GM12878 (cell line): ENCODE results near the gene TDP2. TPM values are rescaled to one million over a fixed set of nuclear protein-coding genes. Genes with fewer than 3 reads are reported as not detected.

ENCODE experiments used
- ATAC-seq: fragments of 200-7000 bp; cut with Tn5 transposase; 3 replicates; pipeline ENCODE4 v1.9.1; 2020; ENCODE audit warnings: mild to moderate bottlenecking, moderate library complexity
- BruUV-seq: library from RNA; stranded (reverse); fragments of 400-500 nt; replicated peaks from 2 replicates; lab custom pipeline; 2021; lab: Mats Ljungman, UMichigan
- CTCF ChIA-PET: fragments of 300-600 bp; sonication (Branson Sonifier 250); formaldehyde crosslinking; extraction: SDS; loops from one replicate; lab custom pipeline; 2021; ENCODE audit warnings: inconsistent platforms; lab: Yijun Ruan, JAX
- POLR2A ChIA-PET: fragments of 350-600 bp; formaldehyde crosslinking; extraction: SDS; loops from one replicate; lab custom pipeline; 2021; ENCODE audit warnings: inconsistent platforms; lab: Charles Lee
- RAD21 ChIA-PET: fragments of 300-600 bp; sonication (Branson Sonifier 250); formaldehyde crosslinking; loops from one replicate; lab custom pipeline; 2023; ENCODE audit warnings: antibody characterized with exemption; ENCODE audit not compliant: unreplicated experiment; lab: Charles Lee
- SMC1A ChIA-PET: fragments of 300-600 bp; sonication (Branson Sonifier 250); formaldehyde crosslinking; loops from one replicate; lab custom pipeline; 2023; ENCODE audit not compliant: unreplicated experiment, uncharacterized antibody; lab: Charles Lee
- DNase-seq: peaks from one replicate; pipeline ENCODE4 v3.0.0-alpha.2; 2011; ENCODE audit warnings: low read depth, low spot score
- FAIRE-seq: peaks from 3 replicates; lab custom pipeline; 2011; peaks lifted over from hg19 to GRCh38; lab: Jason Lieb, UNC
- H2AFZ ChIP-seq: 2 replicates; pipeline ENCODE4 v1.6.0; 2011; ENCODE audit warnings: low read depth, low read length, control low read depth; ENCODE audit not compliant: control insufficient read depth
- H3K27ac ChIP-seq: 2 replicates; pipeline ENCODE4 v1.5.1; 2011; ENCODE audit warnings: control low read depth; ENCODE audit not compliant: control insufficient read depth, insufficient read depth
- H3K27me3 ChIP-seq, 2 experiments: replicated peaks in 1 of 2; 2 replicates each; pipeline versions ENCODE4 v1.6.0 to v1.6.1; 2011; ENCODE audit warnings: low read length in 1 of 2; ENCODE audit not compliant: control insufficient read depth in 2 of 2, insufficient read depth in 2 of 2
- H3K36me3 ChIP-seq, 2 experiments: 2 replicates each; pipeline ENCODE4 v1.5.1; 2011; ENCODE audit warnings: low read length in 1 of 2; ENCODE audit not compliant: control insufficient read depth in 2 of 2, insufficient read depth in 2 of 2
- H3K4me1 ChIP-seq: 2 replicates; pipeline ENCODE4 v1.6.1; 2011; ENCODE audit warnings: mild to moderate bottlenecking, low read length, moderate library complexity, mixed read lengths; ENCODE audit not compliant: control insufficient read depth, insufficient read depth
- H3K4me2 ChIP-seq: 2 replicates; pipeline ENCODE4 v1.6.0; 2011; ENCODE audit warnings: control low read depth; ENCODE audit not compliant: control insufficient read depth, insufficient read depth
- H3K4me3 ChIP-seq: fragments of 200-600 bp; sonication (generic); 2 replicates; pipeline ENCODE4 v1.5.1; 2016
- H3K79me2 ChIP-seq: 2 replicates; pipeline ENCODE4 v1.6.0; 2011; ENCODE audit warnings: low read length; ENCODE audit not compliant: control insufficient read depth, insufficient read depth
- H3K9ac ChIP-seq: 2 replicates; pipeline ENCODE4 v1.8.0; 2011; ENCODE audit warnings: low read length, control low read depth, mixed read lengths; ENCODE audit not compliant: control insufficient read depth, insufficient read depth
- H3K9me3 ChIP-seq: replicated peaks from 3 replicates; pipeline ENCODE4 v1.5.1; 2011; ENCODE audit warnings: mild to moderate bottlenecking, low read length; ENCODE audit not compliant: control insufficient read depth, insufficient read depth
- H4K20me1 ChIP-seq: 2 replicates; pipeline ENCODE4 v1.6.0; 2011; ENCODE audit not compliant: control insufficient read depth, insufficient read depth
- ATF7 ChIP-seq: fragments of 450-650 bp; IDR thresholded peaks from 2 replicates; pipeline ENCODE4 v1.6.1; 2016; ENCODE audit warnings: low read depth, mild to moderate bottlenecking
- BHLHE40 ChIP-seq, 2 experiments: fragments of 450-650 bp in 1 of 2; IDR thresholded peaks; 2 replicates each; pipeline ENCODE4 v1.6.1; 2011 to 2017; ENCODE audit warnings: low read depth in 2 of 2, borderline replicate concordance in 1 of 2, improper control_type of control experiment in 1 of 2, low read length in 1 of 2, mild to moderate bottlenecking in 1 of 2
- GABPA ChIP-seq: IDR thresholded peaks from 2 replicates; pipeline ENCODE4 v1.6.1; 2014; ENCODE audit warnings: antibody characterized with exemption, low read depth, mild to moderate bottlenecking, inconsistent platforms
- MYC ChIP-seq: IDR thresholded peaks from 2 replicates; pipeline ENCODE4 v1.6.1; 2011; ENCODE audit warnings: mild to moderate bottlenecking, low read length, moderate library complexity, inconsistent platforms; ENCODE audit not compliant: insufficient read depth, insufficient replicate concordance, insufficient read length, severe bottlenecking
- PAX5 ChIP-seq: IDR thresholded peaks from 2 replicates; pipeline ENCODE4 v1.6.1; 2011; ENCODE audit warnings: low read depth, low read length, borderline replicate concordance
- SMC3 ChIP-seq: IDR thresholded peaks from 2 replicates; pipeline ENCODE4 v1.6.1; 2011; ENCODE audit warnings: low read length, improper control_type of control experiment, borderline replicate concordance
- TAF1 ChIP-seq: IDR thresholded peaks from 2 replicates; pipeline ENCODE4 v1.6.1; 2011; ENCODE audit warnings: mild to moderate bottlenecking, low read depth, low read length, borderline replicate concordance
- TCF3 ChIP-seq: IDR thresholded peaks from 2 replicates; pipeline ENCODE4 v1.6.1; 2012; ENCODE audit warnings: low read depth, mild to moderate bottlenecking, low read length, borderline replicate concordance; ENCODE audit not compliant: insufficient read depth
- TCF7 ChIP-seq: IDR thresholded peaks from 2 replicates; pipeline ENCODE4 v1.6.1; 2014; ENCODE audit warnings: antibody characterized with exemption, borderline replicate concordance
- ZNF217 ChIP-seq: fragments of 450-650 bp; IDR thresholded peaks from 2 replicates; pipeline ENCODE4 v1.6.1; 2017; ENCODE audit warnings: antibody characterized with exemption, mild to moderate bottlenecking
- WGBS: methylation state at CpG from one replicate; pipeline ENCODE4 v1.1.6; 2016; ENCODE audit warnings: low lambda C conversion rate; ENCODE audit not compliant: insufficient replicate concordance, insufficient coverage; ENCODE audit errors: missing lambda C conversion rate; 5-methylcytosine and 5-hydroxymethylcytosine counted together
- in situ Hi-C: fragments of 300-500 bp; cut with MboI; formaldehyde crosslinking; loops from 9 replicates; pipeline ENCODE4 v1.14.3; 2018; ENCODE audit warnings: mixed read lengths
- intact Hi-C: fragments of 100-400 bp; cut with micrococcal nuclease; formaldehyde crosslinking; loops from one replicate; pipeline ENCODE4 v1.14.2; 2022; ENCODE audit not compliant: unreplicated experiment
- polyA plus RNA-seq, 11 experiments: library from polyadenylated mRNA; depleted of rRNA in 4 of 11; unstranded in 6 of 11; stranded (reverse) in 5 of 11; fragments of >200 nt; fragmentation: Nextera tagmentation in 4 of 11; fragmentation: Illumina TruSeq in 1 of 11; extraction: Ambion mirVana in 4 of 11; extraction: Trizol in 1 of 11; gene quantifications; 1 replicate in 1 of 11; 2 replicates in 10 of 11; pipeline versions ENCODE4 v1.2.1 to v1.2.3, GENCODE V29; 2011 to 2016; ENCODE audit warnings: inconsistent platforms in 2 of 11, missing spikeins in 2 of 11, low read depth in 1 of 11
- total RNA-seq, 4 experiments: library from RNA; depleted of rRNA in 3 of 4; stranded (reverse); fragments of >200 nt in 3 of 4; fragmentation: Illumina TruSeq in 1 of 4; extraction: Trizol in 1 of 4; gene quantifications; 2 replicates each; pipeline versions ENCODE4 v1.2.1 to v1.2.3, GENCODE V29; 2013 to 2021
- TF ChIP-seq, protein P1 (sequence below): fragments of 150-350 bp; IDR thresholded peaks from 2 replicates; pipeline ENCODE4 v1.6.1; 2016; ENCODE audit warnings: low read depth, low read length

The TDP2 gene
- total and polyA plus RNA-seq, 10 of the 15 experiments (the other 5 are each of a cell fraction or from before 2014, with no cell fraction given), result 24.4 to 53.3 (median 38.8) TPM

DNA sequence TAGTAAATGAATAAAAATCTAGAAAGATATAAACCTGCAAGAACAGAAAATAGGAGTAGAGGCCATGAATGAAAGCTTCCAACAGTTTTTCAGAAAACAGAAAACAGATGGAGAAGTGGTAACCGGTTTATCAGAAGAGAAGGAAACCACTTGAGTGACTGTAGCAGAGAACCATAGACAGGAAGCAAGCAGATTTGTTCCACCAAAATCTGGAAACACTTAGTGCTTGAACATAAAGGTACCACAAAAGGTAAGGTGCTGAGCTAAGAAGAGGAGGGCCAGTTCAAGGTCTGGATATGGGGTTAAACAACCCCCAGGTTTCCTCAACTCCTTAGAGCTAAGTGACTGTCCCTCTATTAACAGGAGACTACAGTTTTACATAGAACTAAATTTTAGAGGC, 11.5 kb downstream of the TDP2 start:
- WGBS, result 60% methylated on average over 1 of the region's 1 CpG
- ChIA-PET POLR2A (interaction anchor here (0.6 kb wide), 1 partner anchor 83 kb away, joined by 7 read pairs; no protein-coding TSS in a partner anchor), RAD21 (interaction anchor here (1.0 kb wide), 1 partner anchor 11 kb away, joined by 3 read pairs; no protein-coding TSS in a partner anchor), SMC1A (interaction anchor here (0.6 to 1.5 kb wide), 5 partner anchors 10 to 114 kb away, joined by 3 to 4 read pairs (median 4); no protein-coding TSS in a partner anchor), CTCF (interaction anchor here (0.7 to 1.5 kb wide), 3 partner anchors 10 to 134 kb away, joined by 3 to 5 read pairs (median 3); no protein-coding TSS in a partner anchor)
- peaks cover 2 to 18% of the 10 kb centered on the region in 2 experiments; a peak in 3 of 4 replicates for H3K36me3 ChIP-seq
- BruUV-seq, result no TSS peak
- TF ChIP-seq BHLHE40 (IDR thresholded peaks at IDR 0.05; ENCODE audit: borderline replicate concordance in 1 of 2, low read depth in 2 of 2, low read length in 1 of 2) (no peak), SMC3 (no peak), TAF1 (no peak), MYC (no peak), ZNF217 (no peak), TCF3 (no peak), GABPA (no peak), TCF7 (no peak), PAX5 (no peak), ATF7 (no peak)
- TF ChIP-seq, protein P1, sequence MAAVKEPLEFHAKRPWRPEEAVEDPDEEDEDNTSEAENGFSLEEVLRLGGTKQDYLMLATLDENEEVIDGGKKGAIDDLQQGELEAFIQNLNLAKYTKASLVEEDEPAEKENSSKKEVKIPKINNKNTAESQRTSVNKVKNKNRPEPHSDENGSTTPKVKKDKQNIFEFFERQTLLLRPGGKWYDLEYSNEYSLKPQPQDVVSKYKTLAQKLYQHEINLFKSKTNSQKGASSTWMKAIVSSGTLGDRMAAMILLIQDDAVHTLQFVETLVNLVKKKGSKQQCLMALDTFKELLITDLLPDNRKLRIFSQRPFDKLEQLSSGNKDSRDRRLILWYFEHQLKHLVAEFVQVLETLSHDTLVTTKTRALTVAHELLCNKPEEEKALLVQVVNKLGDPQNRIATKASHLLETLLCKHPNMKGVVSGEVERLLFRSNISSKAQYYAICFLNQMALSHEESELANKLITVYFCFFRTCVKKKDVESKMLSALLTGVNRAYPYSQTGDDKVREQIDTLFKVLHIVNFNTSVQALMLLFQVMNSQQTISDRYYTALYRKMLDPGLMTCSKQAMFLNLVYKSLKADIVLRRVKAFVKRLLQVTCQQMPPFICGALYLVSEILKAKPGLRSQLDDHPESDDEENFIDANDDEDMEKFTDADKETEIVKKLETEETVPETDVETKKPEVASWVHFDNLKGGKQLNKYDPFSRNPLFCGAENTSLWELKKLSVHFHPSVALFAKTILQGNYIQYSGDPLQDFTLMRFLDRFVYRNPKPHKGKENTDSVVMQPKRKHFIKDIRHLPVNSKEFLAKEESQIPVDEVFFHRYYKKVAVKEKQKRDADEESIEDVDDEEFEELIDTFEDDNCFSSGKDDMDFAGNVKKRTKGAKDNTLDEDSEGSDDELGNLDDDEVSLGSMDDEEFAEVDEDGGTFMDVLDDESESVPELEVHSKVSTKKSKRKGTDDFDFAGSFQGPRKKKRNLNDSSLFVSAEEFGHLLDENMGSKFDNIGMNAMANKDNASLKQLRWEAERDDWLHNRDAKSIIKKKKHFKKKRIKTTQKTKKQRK, result no peak
- H3K27ac ChIP-seq, result no peak overlapping the region
- no peaks in the 10 kb centered on the region; the same call in 1 of the 2 replicates for H3K79me2 ChIP-seq
- DNase-seq, result no peak
- FAIRE-seq, result no peak
- H3K27me3 ChIP-seq, result no peaks in the 10 kb centered on the region
- intact Hi-C loops, result no loop called here
- in situ Hi-C loops, result no loop called here
- H3K4me2 ChIP-seq, result no peak overlapping the region
- no peak overlapping the region for H2AFZ ChIP-seq
- no peaks in the 10 kb centered on the region for H3K4me1 ChIP-seq
- H3K9ac ChIP-seq, result no peak overlapping the region
- no peak overlapping the region for H3K4me3 ChIP-seq
- H3K9me3 ChIP-seq, result no peaks in the 10 kb centered on the region
- H4K20me1 ChIP-seq, result no peaks in the 10 kb centered on the region
- ATAC-seq, result no peak
